HG02870 (cell line): Measurements from ENCODE around the gene PTPRK.
"Not testable (repeated sequence)": the region's sequence is repeated elsewhere in the genome, so short reads cannot be mapped to it uniquely, and the experiment has no call there.

Source experiments
- ATAC-seq: cut with Tn5 transposase; IDR thresholded peaks from one replicate; pipeline ENCODE4 v1.9.1; 2021; ENCODE audit warnings: mild to moderate bottlenecking, moderate library complexity; ENCODE audit not compliant: unreplicated experiment

The PTPRK gene

DNA sequence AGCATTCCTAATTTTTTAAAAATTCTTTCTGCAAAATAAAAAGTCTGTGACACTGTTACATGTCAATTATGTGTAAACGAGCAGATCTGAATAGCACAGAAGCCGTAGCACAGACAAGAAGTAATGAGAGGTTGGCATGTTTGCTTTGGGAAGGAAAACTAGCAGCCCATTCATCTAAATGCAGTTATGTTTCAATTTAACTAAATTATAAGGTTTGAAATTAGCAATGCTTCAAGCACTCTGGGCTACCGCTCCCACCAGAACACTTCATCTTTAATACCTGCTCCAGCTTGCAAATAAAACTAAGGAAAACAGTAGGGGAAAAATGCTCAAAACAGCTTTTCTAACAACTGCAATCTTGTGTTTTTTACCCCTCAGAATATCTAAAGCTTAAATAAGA lies 73.9 kb downstream of the PTPRK start:
- no peak for ATAC-seq

GRCh38 chr6:128443553-128443952 lies 76.8 kb downstream of the PTPRK start:
- no peak for ATAC-seq

DNA sequence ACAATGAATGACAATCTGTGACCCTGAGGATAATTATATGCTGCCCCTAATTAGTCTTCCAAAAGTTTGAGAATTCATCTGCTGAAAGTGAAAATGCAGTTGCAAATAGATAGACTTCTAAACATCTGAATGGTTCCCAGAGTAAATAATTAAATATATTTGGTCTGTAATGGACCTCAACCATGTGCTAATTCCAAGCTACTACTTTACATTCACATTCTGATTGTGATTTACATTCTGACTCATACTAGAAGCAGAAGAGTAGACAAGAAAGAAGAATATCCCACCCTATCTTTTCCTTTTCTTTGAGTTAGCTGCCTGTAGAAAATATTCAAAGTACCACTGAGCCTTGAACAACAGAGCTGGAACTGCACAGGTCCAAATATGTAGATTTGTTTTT lies 80.8 kb downstream of the PTPRK start:
- ATAC-seq, result no peak

DNA sequence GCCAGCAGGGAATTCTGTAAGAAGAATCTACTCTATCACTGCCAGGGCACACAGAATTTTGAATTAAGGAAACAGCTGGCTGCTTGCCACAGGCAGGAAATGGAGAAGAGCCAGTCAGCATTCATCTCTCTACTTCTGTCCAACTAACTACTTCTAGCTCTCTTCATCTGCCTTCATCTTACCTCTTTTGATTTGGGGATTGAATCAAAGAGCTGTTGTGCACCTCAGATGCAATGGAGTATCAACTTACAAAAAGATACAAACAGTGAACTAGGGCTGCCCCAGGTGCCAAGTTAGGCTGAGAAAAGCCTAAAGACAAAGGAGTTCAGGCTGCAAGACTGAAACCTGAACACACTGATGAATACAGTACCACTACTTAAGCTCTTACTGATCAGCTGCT lies 82.0 kb downstream of the PTPRK start:
- ATAC-seq, result no peak

DNA sequence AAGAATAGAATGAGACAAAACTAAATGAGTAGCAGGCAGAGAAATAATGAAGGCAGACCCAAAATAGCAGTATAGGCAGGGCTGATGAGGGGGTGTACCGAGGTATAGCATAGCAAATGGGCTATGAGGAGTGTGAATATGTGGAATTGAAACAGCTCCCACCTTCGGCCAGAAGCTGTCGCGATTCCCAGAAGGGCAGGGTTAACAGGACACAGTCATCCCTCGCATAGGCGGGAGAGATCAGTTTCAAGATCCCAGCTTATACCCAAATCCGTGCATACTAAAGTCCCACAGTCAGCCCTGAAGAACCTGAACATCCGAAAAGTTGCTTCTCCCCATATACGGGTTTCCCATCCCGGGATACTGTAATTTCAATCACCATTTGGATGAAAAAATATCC lies 82.7 kb downstream of the PTPRK start:
- no peak for ATAC-seq

DNA sequence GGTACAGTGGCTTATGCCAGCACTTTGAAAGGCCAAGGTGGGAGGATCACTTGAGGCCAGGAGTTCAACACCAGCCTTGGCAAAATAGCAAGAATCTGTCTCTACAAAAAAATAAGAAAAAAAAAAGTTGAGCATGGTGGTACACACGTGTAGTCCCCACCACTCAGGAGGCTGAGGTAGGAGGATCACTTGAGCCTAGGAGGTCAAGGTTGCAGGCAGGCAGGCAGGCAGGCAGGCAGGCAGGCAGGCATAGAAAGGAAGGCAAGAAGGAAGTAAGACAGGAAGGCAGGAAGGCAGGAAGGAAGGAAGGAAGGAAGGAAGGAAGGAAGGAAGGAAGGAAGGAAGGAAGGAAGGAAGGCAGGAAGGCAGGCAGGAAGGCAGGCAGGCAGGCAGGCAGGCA lies 85.6 kb downstream of the PTPRK start:
- not testable (repeated sequence) for ATAC-seq

DNA sequence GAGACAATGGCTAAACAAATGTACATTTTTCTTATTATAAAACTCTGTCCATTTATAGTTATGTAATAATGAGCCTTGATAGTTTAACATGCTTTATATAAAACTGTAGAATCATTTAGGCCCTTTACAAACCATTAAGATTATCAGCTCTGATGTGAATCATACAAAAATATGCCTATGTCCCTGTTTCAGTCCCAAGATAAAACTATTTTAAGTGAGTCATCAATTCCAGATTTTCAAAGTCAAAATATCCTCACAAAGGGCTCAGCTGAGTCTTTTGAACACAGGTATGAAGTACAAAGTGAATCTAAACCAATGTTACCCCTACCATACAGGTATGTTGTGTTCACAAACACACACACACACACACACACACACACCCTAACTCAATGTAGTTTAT lies 88.0 kb downstream of the PTPRK start:
- ATAC-seq, result no peak

GRCh38 chr6:128427139-128427538 lies 93.3 kb downstream of the PTPRK start:
- no peak for ATAC-seq

DNA sequence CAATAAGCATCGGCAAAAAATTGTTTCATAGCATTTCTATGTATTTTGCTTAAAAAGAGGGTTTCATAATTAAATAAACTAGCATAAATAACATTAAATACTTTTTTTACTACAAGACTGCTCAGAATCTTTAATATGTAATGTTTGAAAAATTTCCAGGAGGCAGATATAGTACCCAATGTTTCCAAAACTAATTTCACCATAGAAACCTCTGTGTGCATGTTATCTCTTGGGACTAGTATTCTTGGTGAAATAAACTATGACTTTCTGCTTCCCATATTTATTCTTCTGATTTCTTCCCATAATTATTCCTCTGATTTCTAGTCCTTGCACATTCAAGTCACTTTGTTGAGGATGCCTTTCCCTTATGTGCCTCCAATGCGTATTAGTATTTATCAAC lies 94.5 kb downstream of the PTPRK start:
- ATAC-seq, result no peak

DNA sequence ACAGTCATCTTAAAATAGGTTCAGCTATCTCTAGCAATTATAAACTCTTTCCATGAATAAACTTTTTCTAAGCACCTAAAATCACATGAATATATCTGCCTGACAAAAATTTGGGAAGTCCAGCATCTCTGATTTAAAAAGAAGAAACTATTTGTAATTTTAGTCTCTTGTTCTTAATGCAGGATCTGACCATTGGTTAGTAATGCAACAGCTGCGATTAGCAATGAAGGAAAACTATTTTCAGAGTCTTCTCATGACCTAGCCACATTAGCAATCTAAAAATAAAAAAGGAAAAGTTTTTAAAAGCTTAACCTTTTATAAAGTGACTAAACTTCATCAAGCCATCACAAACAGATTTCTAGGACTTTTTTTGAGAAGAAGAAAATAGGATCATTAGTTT lies 97.5 kb downstream of the PTPRK start:
- ATAC-seq, result no peak

- no peak for ATAC-seq
Measured at GRCh38 chr6:128422200-128422599, 98.2 kb downstream of the PTPRK start.

- no peak for ATAC-seq
Measured at GRCh38 chr6:128421788-128422187, 98.6 kb downstream of the PTPRK start.

GRCh38 chr6:128417698-128418097 lies 102.7 kb downstream of the PTPRK start:
- ATAC-seq, result no peak

GRCh38 chr6:128415387-128415786 lies 105.0 kb downstream of the PTPRK start:
- no peak for ATAC-seq

DNA sequence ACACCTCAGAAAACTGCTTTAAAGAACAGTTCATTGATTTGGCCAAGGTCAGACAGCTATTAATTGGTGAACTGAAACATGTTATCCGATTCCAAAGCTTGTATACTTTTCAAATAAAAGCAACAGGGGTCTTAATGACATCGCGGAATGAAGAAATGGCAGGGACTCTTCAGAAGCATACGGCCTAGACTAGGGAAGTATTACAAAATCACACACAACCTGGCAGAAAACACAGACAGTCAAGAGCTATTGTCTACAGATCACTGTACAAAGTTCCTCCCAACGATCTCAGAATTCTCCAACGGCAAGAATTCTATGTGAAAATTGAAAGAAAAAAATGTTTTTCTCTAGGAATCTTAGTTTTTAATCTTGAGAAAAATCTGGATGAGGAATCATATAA lies 105.5 kb downstream of the PTPRK start:
- no peak for ATAC-seq

DNA sequence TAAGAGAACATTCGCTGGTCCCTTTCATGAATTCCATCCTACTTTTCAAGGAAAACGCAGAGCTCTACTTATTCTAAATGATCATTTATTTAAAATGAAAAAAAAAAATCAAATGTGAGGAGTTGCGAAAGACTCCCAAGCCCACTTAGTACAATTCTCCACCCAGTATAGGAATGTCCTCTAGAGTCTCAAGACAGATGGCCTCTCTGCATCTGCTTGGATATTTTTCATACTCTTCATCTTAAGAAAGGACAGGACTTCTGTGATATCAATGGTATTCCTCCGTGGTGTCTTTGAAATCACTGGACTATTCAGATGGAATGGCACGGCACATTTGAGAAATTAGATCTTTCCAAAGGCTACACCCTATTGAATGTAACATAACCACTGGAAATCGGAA lies 107.1 kb downstream of the PTPRK start:
- no peak for ATAC-seq

- no peak for ATAC-seq
Measured at GRCh38 chr6:128412680-128413079, 107.7 kb downstream of the PTPRK start.

DNA sequence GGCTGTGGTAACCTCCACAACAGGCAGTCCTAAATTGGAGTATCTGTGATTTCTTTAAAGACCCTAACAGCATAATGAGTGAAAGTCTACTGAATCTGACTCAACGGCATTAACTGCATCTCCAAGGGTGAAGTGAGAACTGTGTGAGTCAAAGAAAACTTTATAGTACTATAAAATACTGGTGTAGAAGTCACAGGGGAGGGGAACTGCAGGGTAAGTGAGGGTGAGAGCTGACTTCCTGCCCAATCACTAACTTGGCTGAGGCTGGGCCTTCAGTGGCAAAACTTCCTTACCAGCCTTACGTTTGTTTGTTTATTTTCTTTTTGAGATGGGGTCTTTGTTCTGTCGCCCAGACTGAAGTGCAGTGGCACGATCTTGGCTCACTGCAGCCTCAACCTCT lies 109.8 kb downstream of the PTPRK start:
- ATAC-seq, result no peak

DNA sequence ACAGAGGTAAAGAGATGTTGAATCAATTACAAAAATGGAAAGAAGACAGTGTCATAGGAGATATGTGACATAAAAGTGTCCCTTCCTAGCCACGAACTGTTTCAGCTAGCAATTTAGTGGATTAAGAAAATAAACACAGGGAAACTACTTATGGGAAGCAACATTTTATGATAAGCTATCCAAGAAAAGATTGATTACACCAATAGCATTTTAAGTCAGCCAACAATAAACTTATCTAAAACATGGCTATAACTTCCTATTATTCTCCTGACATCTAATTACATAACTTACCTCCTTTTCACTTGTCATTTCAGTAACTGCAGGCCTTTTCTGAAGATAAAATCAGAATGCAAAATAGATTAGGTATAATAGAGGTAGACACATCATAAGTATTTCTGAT lies 111.4 kb downstream of the PTPRK start:
- ATAC-seq, result no peak

GRCh38 chr6:128406453-128406852 lies 113.9 kb downstream of the PTPRK start:
- no peak for ATAC-seq

GRCh38 chr6:128403618-128404444 lies 116.6 kb downstream of the PTPRK start:
- ATAC-seq, result peak; percentile 45

GRCh38 chr6:128400875-128401274 lies 119.5 kb downstream of the PTPRK start:
- ATAC-seq, result no peak

- no peak for ATAC-seq
Measured at GRCh38 chr6:128397996-128398395, 122.4 kb downstream of the PTPRK start.
